GM23338 (cell line): ENCODE data around the gene ATP23.

Experiments
- CREB1 ChIP-seq: fragments of 250-450 bp; sonication (Bioruptor Pico); IDR thresholded peaks from 2 replicates; pipeline ENCODE4 v1.5.0; 2020; ENCODE audit warnings: low read depth, mild to moderate bottlenecking, moderate library complexity
- CTCF ChIP-seq, 2 experiments: fragments of 200-600 bp in 1 of 2; sonication (generic) in 1 of 2; conservative IDR thresholded peaks; 2 replicates each; pipeline versions ENCODE4 v1.5.1 to v1.6.1; 2016 to 2017; ENCODE audit warnings: antibody characterized with exemption in 2 of 2, low read depth in 2 of 2, mild to moderate bottlenecking in 2 of 2, moderate library complexity in 1 of 2
- ETS1 ChIP-seq: IDR thresholded peaks from 2 replicates; pipeline ENCODE4 v1.6.1; 2016; ENCODE audit warnings: antibody characterized with exemption
- EZH2 ChIP-seq: fragments of 200-600 bp; sonication (generic); IDR thresholded peaks from one replicate; pipeline ENCODE4 v1.8.0; 2017; ENCODE audit warnings: antibody characterized with exemption, mild to moderate bottlenecking, low read depth; ENCODE audit not compliant: unreplicated experiment
- EZH2phosphoT487 ChIP-seq: fragments of 200-600 bp; sonication (generic); IDR thresholded peaks from one replicate; pipeline ENCODE4 v1.8.1; 2018; ENCODE audit warnings: antibody characterized with exemption; ENCODE audit not compliant: unreplicated experiment
- JUNB ChIP-seq: IDR thresholded peaks from one replicate; pipeline ENCODE4 v1.6.1; 2016; ENCODE audit warnings: antibody characterized with exemption; ENCODE audit not compliant: unreplicated experiment
- POLR2AphosphoS5 ChIP-seq: IDR thresholded peaks from 2 replicates; pipeline ENCODE4 v1.6.1; 2016; ENCODE audit warnings: antibody characterized with exemption, low read depth

- TF ChIP-seq CTCF (conservative IDR thresholded peaks at IDR 0.05; ENCODE audit: low read depth in 2 of 2) (no peak), POLR2AphosphoS5 (no peak), EZH2 (no peak), JUNB (no peak), EZH2phosphoT487 (no peak), CREB1 (CRISPR knock-in tag) (no peak), ETS1 (no peak)
Measured at GRCh38 chr12:57895389-57896114, 45.8 kb upstream of the ATP23 start.
